K562 (cell line): ENCODE data around the gene LRP1B. TPM values are rescaled to one million over a fixed set of nuclear protein-coding genes. Genes with fewer than 3 reads are reported as not detected.

Source experiments
- ATAC-seq: fragments of 200-7000 bp; cut with Tn5 transposase; 3 replicates; pipeline ENCODE4 v1.9.1; 2020; ENCODE audit warnings: moderate library complexity
- BruUV-seq: library from RNA; stranded (reverse); fragments of 400-500 nt; replicated peaks from 2 replicates; lab custom pipeline; 2021; lab: Mats Ljungman, UMichigan
- CTCF ChIA-PET: fragments of 300-600 bp; formaldehyde crosslinking; extraction: SDS; loops from one replicate; lab custom pipeline; 2021; ENCODE audit warnings: low intra/inter-chr PET ratio; lab: Yijun Ruan, JAX
- POLR2A ChIA-PET: fragments of 300-600, 350-650 bp; sonication (Branson Sonifier 250); formaldehyde crosslinking; extraction: SDS; loops from one replicate; lab custom pipeline; 2021; ENCODE audit warnings: antibody characterized with exemption, inconsistent platforms; lab: Yijun Ruan, JAX
- DNase-seq, 4 experiments: peaks; one replicate each; pipeline versions ENCODE4 v3.0.0 to v3.0.0-alpha.2; 2011 to 2018; ENCODE audit warnings: low spot score in 3 of 4, mixed read lengths in 3 of 4; ENCODE audit errors: extremely low read depth in 1 of 4
- FAIRE-seq: peaks from 2 replicates; lab custom pipeline; 2011; peaks lifted over from hg19 to GRCh38; lab: Jason Lieb, UNC
- H2AFZ ChIP-seq: 2 replicates; pipeline ENCODE4 v1.6.0; 2011; ENCODE audit warnings: low read depth, low read length, control low read depth, inconsistent platforms
- H3K27ac ChIP-seq: fragments of 200-600 bp; 3 replicates; pipeline ENCODE4 v1.8.0; 2011; ENCODE audit warnings: low read depth, mild to moderate bottlenecking, control low read depth, inconsistent platforms, low read length, moderate library complexity, mixed read lengths; ENCODE audit errors: extremely low read depth
- H3K27me3 ChIP-seq, 2 experiments: fragments of 300-600 bp in 1 of 2; 2 replicates in 1 of 2; 3 replicates in 1 of 2; pipeline versions ENCODE4 v1.6.0 to v1.8.0; 2011; ENCODE audit warnings: inconsistent platforms in 2 of 2, low read length in 2 of 2, mild to moderate bottlenecking in 1 of 2, mixed read lengths in 1 of 2, moderate library complexity in 1 of 2; ENCODE audit not compliant: control insufficient read depth in 2 of 2, insufficient read depth in 2 of 2
- H3K36me3 ChIP-seq: fragments of 300-600 bp; 3 replicates; pipeline ENCODE4 v1.8.0; 2011; ENCODE audit warnings: mild to moderate bottlenecking, low read length, inconsistent platforms; ENCODE audit not compliant: control insufficient read depth, insufficient read depth
- H3K4me1 ChIP-seq, 2 experiments: fragments of 200-600 bp in 1 of 2; replicated peaks in 1 of 2; 2 replicates in 1 of 2; 3 replicates in 1 of 2; pipeline versions ENCODE4 v1.5.1 to v1.8.0; 2011; ENCODE audit warnings: inconsistent platforms in 2 of 2, low read length in 2 of 2, mild to moderate bottlenecking in 1 of 2, mixed read lengths in 1 of 2, moderate library complexity in 1 of 2; ENCODE audit not compliant: control insufficient read depth in 2 of 2, insufficient read depth in 2 of 2
- H3K4me2 ChIP-seq: 2 replicates; pipeline ENCODE4 v1.6.1; 2011; ENCODE audit warnings: low read length, control low read depth, inconsistent platforms, mixed read lengths; ENCODE audit not compliant: insufficient read depth
- H3K4me3 ChIP-seq: fragments of 200-600 bp; sonication (generic), shearing (Covaris generic); 2 replicates; pipeline ENCODE4 v1.5.1; 2016; ENCODE audit warnings: control low read depth, inconsistent platforms
- H3K79me2 ChIP-seq: fragments of 200-600 bp; 3 replicates; pipeline ENCODE4 v1.8.0; 2011; ENCODE audit warnings: low read length, inconsistent platforms; ENCODE audit not compliant: control insufficient read depth, insufficient read depth
- H3K9ac ChIP-seq, 2 experiments: 2 replicates each; pipeline versions ENCODE4 v1.6.0 to v1.6.1; 2011; ENCODE audit warnings: low read depth in 2 of 2, low read length in 2 of 2, control low read depth in 1 of 2, inconsistent platforms in 1 of 2, mild to moderate bottlenecking in 1 of 2, mixed read lengths in 1 of 2; ENCODE audit not compliant: insufficient read depth in 1 of 2
- H3K9me1 ChIP-seq: one replicate; pipeline ENCODE4 v1.6.0; 2011; ENCODE audit warnings: inconsistent platforms, mild to moderate bottlenecking, low read length, moderate library complexity; ENCODE audit not compliant: control insufficient read depth, insufficient read depth
- H3K9me3 ChIP-seq: replicated peaks from 2 replicates; pipeline ENCODE4 v1.5.1; 2011; ENCODE audit warnings: low read depth, low read length, inconsistent platforms; ENCODE audit not compliant: control insufficient read depth, insufficient read depth
- H4K20me1 ChIP-seq: replicated peaks from 2 replicates; pipeline ENCODE4 v1.6.1; 2011; ENCODE audit warnings: low read length, inconsistent platforms, mixed read lengths; ENCODE audit not compliant: control insufficient read depth, insufficient read depth
- BMI1 ChIP-seq: fragments of 150-350 bp; IDR thresholded peaks from 2 replicates; pipeline ENCODE4 v1.6.1; 2014; ENCODE audit warnings: low read length
- C11orf30 ChIP-seq: fragments of 450-650 bp; IDR thresholded peaks from 2 replicates; pipeline ENCODE4 v1.6.1; 2016; ENCODE audit warnings: low read depth, mild to moderate bottlenecking
- CEBPB ChIP-seq: fragments of 450-650 bp; IDR thresholded peaks from 2 replicates; pipeline ENCODE4 v1.6.1; 2016; ENCODE audit warnings: missing genetic modification characterization, missing compliant biosample characterization
- HCFC1 ChIP-seq: IDR thresholded peaks from 2 replicates; pipeline ENCODE4 v1.6.1; 2012; ENCODE audit warnings: low read depth, low read length, improper control_type of control experiment
- HDAC2 ChIP-seq: fragments of 450-650 bp; IDR thresholded peaks from 2 replicates; pipeline ENCODE4 v1.6.1; 2016; ENCODE audit warnings: mild to moderate bottlenecking
- KDM4B ChIP-seq, 2 experiments: fragments of 450-650 bp in 1 of 2; sonication (generic) in 1 of 2; IDR thresholded peaks; 2 replicates each; pipeline ENCODE4 v1.6.1; 2016 to 2017; ENCODE audit warnings: borderline replicate concordance in 2 of 2, antibody characterized with exemption in 1 of 2, low read depth in 1 of 2, mild to moderate bottlenecking in 1 of 2
- MXI1 ChIP-seq: IDR thresholded peaks from 2 replicates; pipeline ENCODE4 v1.6.1; 2011; ENCODE audit warnings: low read depth, mild to moderate bottlenecking, improper control_type of control experiment, low read length
- NCOA6 ChIP-seq: fragments of 450-650 bp; IDR thresholded peaks from 2 replicates; pipeline ENCODE4 v1.6.1; 2017; ENCODE audit warnings: mild to moderate bottlenecking
- PHB2 ChIP-seq: fragments of 450-650 bp; IDR thresholded peaks from 2 replicates; pipeline ENCODE4 v1.6.1; 2017; ENCODE audit warnings: low read depth
- ZNF224 ChIP-seq: sonication (generic); formaldehyde crosslinking; IDR thresholded peaks from 2 replicates; pipeline ENCODE4 v1.8.0; 2022; ENCODE audit warnings: mild to moderate bottlenecking, missing genetic modification reagents
- WGBS: fragments of 100-300 bp; shearing (Covaris generic); methylation state at CpG from one replicate; pipeline ENCODE4 v1.1.6; 2016; ENCODE audit warnings: low coverage, mixed read lengths; ENCODE audit not compliant: insufficient coverage; ENCODE audit errors: missing lambda C conversion rate; 5-methylcytosine and 5-hydroxymethylcytosine counted together
- in situ Hi-C: fragments of 300-500 bp; cut with MboI; formaldehyde crosslinking; loops from 4 replicates; pipeline ENCODE4 v1.15.0; 2018; ENCODE audit warnings: inconsistent platforms, mixed read lengths
- intact Hi-C: fragments of 100-400 bp; cut with micrococcal nuclease; formaldehyde crosslinking; loops from 2 replicates; pipeline ENCODE4 v1.14.2; 2022
- polyA plus RNA-seq, 8 experiments: library from polyadenylated mRNA; depleted of rRNA in 4 of 8; stranded (reverse) in 5 of 8; unstranded in 3 of 8; fragments of >200 nt; fragmentation: Nextera tagmentation in 2 of 8; fragmentation: Illumina TruSeq in 1 of 8; extraction: Ambion mirVana in 2 of 8; extraction: Trizol in 1 of 8; gene quantifications; 2 replicates each; pipeline versions ENCODE4 v1.2.1 to v1.2.3, GENCODE V29; 2011 to 2014; ENCODE audit warnings: inconsistent platforms in 1 of 8, missing spikeins in 1 of 8
- total RNA-seq, 7 experiments: library from RNA; depleted of rRNA in 6 of 7; stranded (reverse); fragments of >200 nt in 6 of 7; fragmentation: Illumina TruSeq in 2 of 7; extraction: Trizol in 2 of 7; gene quantifications; 2 replicates each; pipeline versions ENCODE4 v1.2.1 to v1.2.3, GENCODE V29; 2011 to 2021; ENCODE audit warnings: low replicate concordance in 1 of 7
- TF ChIP-seq, protein P1 (sequence below), 2 experiments: fragments of 450-650 bp; formaldehyde crosslinking in 1 of 2; IDR thresholded peaks; 2 replicates each; pipeline versions ENCODE4 v1.4.0 to v1.6.1; 2014 to 2020; ENCODE audit warnings: mild to moderate bottlenecking in 2 of 2, borderline replicate concordance in 1 of 2, low read depth in 1 of 2

Gene LRP1B
- total and polyA plus RNA-seq, 9 of the 15 experiments (the other 6 are each of a cell fraction or from before 2014, with no cell fraction given): not detected

DNA sequence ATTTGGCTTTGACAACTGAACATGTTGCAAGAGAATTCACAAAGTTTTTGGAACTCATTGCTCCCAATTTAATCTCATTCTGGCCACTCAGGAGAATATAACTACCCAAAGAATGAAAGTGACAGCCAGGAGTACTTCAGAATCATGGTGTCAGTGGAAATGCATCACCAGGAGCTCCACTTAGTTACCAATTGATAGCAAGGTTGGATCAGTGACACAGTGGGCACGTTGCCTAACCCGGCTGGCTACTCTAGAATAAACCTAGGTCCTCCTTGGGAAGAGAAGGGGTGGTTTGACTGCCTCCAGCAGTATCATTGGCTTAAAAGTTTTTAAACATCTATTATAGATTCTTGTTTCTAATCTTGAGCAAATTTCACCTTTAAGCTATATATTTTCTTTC, 40.0 kb upstream of the LRP1B start:
- no peaks in the 10 kb centered on the region for H3K9me1 ChIP-seq
- ChIA-PET POLR2A (no interaction called here), CTCF (no interaction called here)
- H3K4me3 ChIP-seq: no peak overlapping the region
- BruUV-seq: no TSS peak
- TF ChIP-seq KDM4B (IDR thresholded peaks at IDR 0.05; ENCODE audit: borderline replicate concordance in 2 of 2, low read depth in 1 of 2): no peak
- TF ChIP-seq BMI1: no peak
- TF ChIP-seq NCOA6: no peak
- no peak for TF ChIP-seq PHB2
- TF ChIP-seq, protein P1, sequence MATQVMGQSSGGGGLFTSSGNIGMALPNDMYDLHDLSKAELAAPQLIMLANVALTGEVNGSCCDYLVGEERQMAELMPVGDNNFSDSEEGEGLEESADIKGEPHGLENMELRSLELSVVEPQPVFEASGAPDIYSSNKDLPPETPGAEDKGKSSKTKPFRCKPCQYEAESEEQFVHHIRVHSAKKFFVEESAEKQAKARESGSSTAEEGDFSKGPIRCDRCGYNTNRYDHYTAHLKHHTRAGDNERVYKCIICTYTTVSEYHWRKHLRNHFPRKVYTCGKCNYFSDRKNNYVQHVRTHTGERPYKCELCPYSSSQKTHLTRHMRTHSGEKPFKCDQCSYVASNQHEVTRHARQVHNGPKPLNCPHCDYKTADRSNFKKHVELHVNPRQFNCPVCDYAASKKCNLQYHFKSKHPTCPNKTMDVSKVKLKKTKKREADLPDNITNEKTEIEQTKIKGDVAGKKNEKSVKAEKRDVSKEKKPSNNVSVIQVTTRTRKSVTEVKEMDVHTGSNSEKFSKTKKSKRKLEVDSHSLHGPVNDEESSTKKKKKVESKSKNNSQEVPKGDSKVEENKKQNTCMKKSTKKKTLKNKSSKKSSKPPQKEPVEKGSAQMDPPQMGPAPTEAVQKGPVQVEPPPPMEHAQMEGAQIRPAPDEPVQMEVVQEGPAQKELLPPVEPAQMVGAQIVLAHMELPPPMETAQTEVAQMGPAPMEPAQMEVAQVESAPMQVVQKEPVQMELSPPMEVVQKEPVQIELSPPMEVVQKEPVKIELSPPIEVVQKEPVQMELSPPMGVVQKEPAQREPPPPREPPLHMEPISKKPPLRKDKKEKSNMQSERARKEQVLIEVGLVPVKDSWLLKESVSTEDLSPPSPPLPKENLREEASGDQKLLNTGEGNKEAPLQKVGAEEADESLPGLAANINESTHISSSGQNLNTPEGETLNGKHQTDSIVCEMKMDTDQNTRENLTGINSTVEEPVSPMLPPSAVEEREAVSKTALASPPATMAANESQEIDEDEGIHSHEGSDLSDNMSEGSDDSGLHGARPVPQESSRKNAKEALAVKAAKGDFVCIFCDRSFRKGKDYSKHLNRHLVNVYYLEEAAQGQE (IDR thresholded peaks at IDR 0.05; ENCODE audit: borderline replicate concordance): no peak
- TF ChIP-seq, protein P1 (CRISPR knock-in tag; IDR thresholded peaks at IDR 0.05; ENCODE audit: low read depth): no peak
- no peak for TF ChIP-seq C11orf30
- TF ChIP-seq HCFC1: no peak
- TF ChIP-seq MXI1: no peak
- TF ChIP-seq HDAC2: no peak
- TF ChIP-seq ZNF224 (CRISPR knock-in tag): no peak
- TF ChIP-seq CEBPB (tag): no peak
- intact Hi-C loops: no loop called here
- FAIRE-seq (no peak), DNase-seq (no peak), ATAC-seq (no peak)
- no peak overlapping the region for H3K4me2 ChIP-seq
- H2AFZ ChIP-seq: no peak overlapping the region
- no peaks in the 10 kb centered on the region for H3K9me3 ChIP-seq
- in situ Hi-C loops: no loop called here
- H4K20me1 ChIP-seq: no peaks in the 10 kb centered on the region
- no peaks in the 10 kb centered on the region for H3K36me3 ChIP-seq
- no peaks in the 10 kb centered on the region for H3K79me2 ChIP-seq
- WGBS: 3% methylated on average over 2 of the region's 2 CpGs
- H3K9ac ChIP-seq: no peak overlapping the region
- H3K4me1 ChIP-seq: no peaks in the 10 kb centered on the region
- no peak overlapping the region for H3K27ac ChIP-seq
- H3K27me3 ChIP-seq: no peaks in the 10 kb centered on the region
